Transverse colon (tissue), 4 donors: ENCODE results near the gene PIK3CB. TPM values are rescaled to one million over a fixed set of nuclear protein-coding genes. Genes with fewer than 3 reads are reported as not detected.
"Not testable (repeated sequence)": the region's sequence is repeated elsewhere in the genome, so short reads cannot be mapped to it uniquely, and the experiment has no call there.

Experiments used
- DNase-seq: peaks from one replicate; pipeline ENCODE4 v3.0.0-alpha.2; 2019
- H3K27ac ChIP-seq, 4 donors: fragments of 200-600 bp; sonication (generic); 2 replicates each; pipeline ENCODE4 v1.5.1; 2016 to 2018; ENCODE audit warnings: inconsistent platforms in 4 of 4
- H3K27me3 ChIP-seq: fragments of 200-600 bp; sonication (generic); 2 replicates; pipeline ENCODE4 v1.5.1; 2017; ENCODE audit warnings: inconsistent platforms
- H3K36me3 ChIP-seq, 4 donors: fragments of 200-600 bp; sonication (generic); 2 replicates each; pipeline ENCODE4 v1.5.1; 2017 to 2019; ENCODE audit warnings: inconsistent platforms in 4 of 4
- H3K4me1 ChIP-seq, 4 donors: fragments of 200-600 bp; sonication (generic); 2 replicates each; pipeline ENCODE4 v1.5.1; 2017 to 2020; ENCODE audit warnings: inconsistent platforms in 4 of 4
- H3K4me3 ChIP-seq, 4 donors: fragments of 200-600 bp; sonication (generic); 1 replicate in 1 of 4; 2 replicates in 3 of 4; pipeline versions ENCODE4 v1.5.1 to v1.6.1; 2017 to 2019; ENCODE audit warnings: inconsistent platforms in 4 of 4
- H3K9me3 ChIP-seq, 2 donors: fragments of 200-600 bp; sonication (generic); 2 replicates each; pipeline ENCODE4 v1.5.1; 2017 to 2019; ENCODE audit warnings: inconsistent platforms in 2 of 2
- CTCF ChIP-seq, 5 experiments: fragments of 200-600 bp in 3 of 5; fragments of 450-650 bp in 2 of 5; sonication (generic) in 3 of 5; IDR thresholded peaks; 1 replicate in 2 of 5; 2 replicates in 3 of 5; pipeline ENCODE4 v1.5.1; 2016 to 2017; ENCODE audit warnings: antibody characterized with exemption in 5 of 5, inconsistent platforms in 3 of 5, mild to moderate bottlenecking in 2 of 5, moderate library complexity in 1 of 5
- EP300 ChIP-seq: sonication (generic); formaldehyde crosslinking; IDR thresholded peaks from one replicate; pipeline ENCODE4 v1.6.1; 2017; ENCODE audit warnings: antibody characterized with exemption, low read depth
- POLR2A ChIP-seq: fragments of 450-650 bp; IDR thresholded peaks from one replicate; pipeline ENCODE4 v1.6.1; 2016; ENCODE audit warnings: antibody characterized with exemption, mild to moderate bottlenecking, moderate library complexity
- POLR2AphosphoS5 ChIP-seq, 3 donors: sonication (generic); formaldehyde crosslinking; IDR thresholded peaks; one replicate each; pipeline ENCODE4 v1.6.1; 2016; ENCODE audit warnings: antibody characterized with exemption in 3 of 3
- WGBS, 2 donors: methylation state at CpG; one replicate each; pipeline ENCODE4 v1.1.5; 2018; ENCODE audit warnings: low coverage in 1 of 2; 5-methylcytosine and 5-hydroxymethylcytosine counted together
- in situ Hi-C, 4 donors: fragments of 200-750 bp; cut with MboI; loops; one replicate each; pipeline versions ENCODE4 v1.15.0 to v1.15.1; 2017; ENCODE audit warnings: low sequenced_read_pairs in 3 of 4, low pct_ligation_motif_present in 1 of 4, low pct_unique_long_range_greater_than_20kb in 1 of 4
- intact Hi-C: fragments of 100-400 bp; cut with DNase I; formaldehyde crosslinking; loops from one replicate; pipeline ENCODE4 v1.15.1; 2023; ENCODE audit warnings: low total_unique reads
- total RNA-seq, 4 donors: library from RNA; depleted of rRNA; stranded (reverse); fragments of >200 nt; gene quantifications; one replicate each; pipeline ENCODE4 v1.1.0, GENCODE V29; 2016

The PIK3CB gene
- total RNA-seq, 4 donors from 2014 or later: 52.4 to 98.4 (median 76.0) TPM

DNA sequence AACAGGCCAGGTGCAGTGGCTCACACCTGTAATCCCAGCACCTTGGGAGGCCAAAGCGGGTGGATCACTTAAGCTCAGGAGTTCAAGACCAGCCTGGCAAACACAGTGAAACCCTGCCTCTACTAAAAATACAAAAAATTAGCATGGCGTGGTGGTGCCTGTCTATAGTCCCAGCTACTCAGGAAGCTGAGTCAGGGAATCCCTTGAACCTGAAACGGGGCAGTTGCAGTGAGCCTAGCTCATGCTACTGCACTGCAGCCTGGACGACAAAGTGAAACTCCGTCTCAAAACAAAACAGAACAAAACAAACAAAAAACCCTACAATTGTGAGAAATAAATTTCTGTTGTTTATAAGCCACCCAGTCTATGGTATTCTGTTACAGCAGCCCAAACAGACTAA lies 94.7 kb downstream of the PIK3CB start:
- intact Hi-C loops (no loop called here), in situ Hi-C loops (no loop called here)
- no peak for TF ChIP-seq CTCF (IDR thresholded peaks at IDR 0.05)
- no peak for TF ChIP-seq EP300
- TF ChIP-seq POLR2A: no peak
- no peak for TF ChIP-seq POLR2AphosphoS5 (IDR thresholded peaks at IDR 0.05)
- H3K27ac ChIP-seq: no peak overlapping the region
- no peak overlapping the region for H3K4me3 ChIP-seq
- no peaks in the 10 kb centered on the region for H3K9me3 ChIP-seq
- H3K4me1 ChIP-seq: no peaks in the 10 kb centered on the region
- WGBS, 2 donors: 68 to 80% methylated on average over 4 to 5 of the region's 5 CpGs
- no peaks in the 10 kb centered on the region for H3K27me3 ChIP-seq
- peaks cover 0 to 14% (median 3%) of the 10 kb centered on the region in 4 donors for H3K36me3 ChIP-seq
- DNase-seq: no peak

DNA sequence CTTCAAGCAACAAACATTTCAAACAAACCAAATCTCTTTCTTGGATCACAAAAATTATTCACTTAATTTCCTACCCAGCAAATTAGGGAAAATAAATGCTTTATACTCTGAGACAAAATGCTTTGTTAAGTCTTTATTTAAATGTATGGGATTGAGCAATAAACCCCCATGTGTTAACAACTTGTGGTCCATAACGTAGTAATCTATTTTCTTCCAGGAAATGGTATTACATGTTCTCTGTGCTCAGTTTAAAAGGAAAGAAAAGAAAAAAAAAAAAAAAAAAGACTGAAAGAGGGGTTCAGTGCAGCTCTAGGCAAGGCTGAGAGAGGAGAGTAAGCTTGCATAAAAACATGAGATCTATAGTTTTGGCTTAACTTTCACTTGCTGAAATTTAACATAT lies 102.3 kb downstream of the PIK3CB start:
- TF ChIP-seq CTCF (IDR thresholded peaks at IDR 0.05) (no peak), EP300 (no peak), POLR2AphosphoS5 (IDR thresholded peaks at IDR 0.05) (no peak), POLR2A (no peak)
- Histone ChIP-seq H3K27ac (no peak overlapping the region), H3K36me3 (peaks cover 0 to 32% (median 2%) of the 10 kb centered on the region in 4 donors), H3K27me3 (no peaks in the 10 kb centered on the region), H3K4me3 (no peak overlapping the region), H3K9me3 (no peaks in the 10 kb centered on the region), H3K4me1 (no peaks in the 10 kb centered on the region)
- WGBS, 2 donors: 50 to 72% methylated on average over 1 of the region's 1 CpG
- no peak for DNase-seq
- in situ Hi-C loops (no loop called here), intact Hi-C loops (no loop called here)

- in situ Hi-C loops: no loop called here
Measured at GRCh38 chr3:138726946-138727730, 107.6 kb downstream of the PIK3CB start.

DNA sequence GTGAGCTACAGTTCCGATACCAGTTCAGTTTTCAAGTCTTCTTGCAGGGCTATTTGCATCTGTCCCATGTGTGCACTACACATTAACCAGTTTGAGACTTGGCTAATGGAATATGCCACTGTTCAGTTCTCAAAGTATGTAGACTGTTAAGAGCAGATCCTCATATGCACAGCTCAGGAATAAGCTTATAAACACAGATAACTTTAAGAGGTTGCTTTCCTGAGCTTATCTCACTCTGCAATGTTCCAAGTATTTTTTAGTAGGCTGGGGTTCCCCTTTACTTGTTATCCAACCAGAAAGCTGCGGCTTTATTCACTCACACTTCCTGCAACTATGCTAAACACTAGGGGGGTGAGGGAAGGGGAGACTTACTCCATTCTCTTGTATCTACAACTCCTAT lies 108.7 kb downstream of the PIK3CB start:
- WGBS, 2 donors: 69 to 81% methylated on average over 2 of the region's 2 CpGs
- H3K27ac ChIP-seq, H3K36me3 ChIP-seq, DNase-seq, H3K4me3 ChIP-seq, H3K9me3 ChIP-seq, in situ Hi-C loops, H3K4me1 ChIP-seq, intact Hi-C loops, H3K27me3 ChIP-seq: not testable (repeated sequence)

More at GRCh38 chr3:138726946-138727730, 107.6 kb downstream of the PIK3CB start:
- Histone ChIP-seq H3K4me3 (no peak overlapping the region), H3K4me1 (no peaks in the 10 kb centered on the region), H3K36me3 (peaks cover 0 to 10% (median 2%) of the 10 kb centered on the region in 4 donors), H3K27ac (no peak overlapping the region), H3K9me3 (no peaks in the 10 kb centered on the region), H3K27me3 (no peaks in the 10 kb centered on the region)
- WGBS, 2 donors: 87 to 95% methylated on average over 5 of the region's 5 CpGs
- intact Hi-C loops: no loop called here
- no peak for TF ChIP-seq POLR2AphosphoS5 (IDR thresholded peaks at IDR 0.05)
- no peak for TF ChIP-seq POLR2A
- TF ChIP-seq EP300: no peak
- no peak for TF ChIP-seq CTCF (IDR thresholded peaks at IDR 0.05)
- no peak for DNase-seq

- in situ Hi-C loops (no loop called here), intact Hi-C loops (no loop called here)
- H3K9me3 ChIP-seq: no peaks in the 10 kb centered on the region
- TF ChIP-seq POLR2AphosphoS5 (IDR thresholded peaks at IDR 0.05): no peak
- TF ChIP-seq EP300: no peak
- no peak for TF ChIP-seq POLR2A
- TF ChIP-seq CTCF (IDR thresholded peaks at IDR 0.05): no peak
- no peak overlapping the region for H3K4me3 ChIP-seq
- no peaks in the 10 kb centered on the region for H3K27me3 ChIP-seq
- no peak overlapping the region for H3K27ac ChIP-seq
- no peak for DNase-seq
- H3K4me1 ChIP-seq: no peaks in the 10 kb centered on the region
- 44 to 61% methylated on average over 2 of the region's 2 CpGs for WGBS, 2 donors
- H3K36me3 ChIP-seq: no peaks in the 10 kb centered on the region
Measured at GRCh38 chr3:138725116-138725515, 109.6 kb downstream of the PIK3CB start.
